H1 (cell line): ENCODE data around the gene ADPRM. TPM values are rescaled to one million over a fixed set of nuclear protein-coding genes. Genes with fewer than 3 reads are reported as not detected.

Experiments used
- CTCF ChIA-PET: fragments of 300-600 bp; sonication (Branson Sonifier 250); formaldehyde crosslinking; loops from one replicate; lab custom pipeline; 2021; ENCODE audit not compliant: partially characterized antibody; lab: Charles Lee
- POLR2A ChIA-PET: fragments of 300-600 bp; sonication (Branson Sonifier 250); formaldehyde crosslinking; loops from one replicate; lab custom pipeline; 2021; ENCODE audit warnings: inconsistent platforms; ENCODE audit not compliant: partially characterized antibody; lab: Charles Lee
- DNase-seq, 2 experiments: peaks; one replicate each; pipeline versions ENCODE4 v3.0.0 to v3.0.0-alpha.2; 2010 to 2022; ENCODE audit warnings: low spot score in 2 of 2, low read depth in 1 of 2, mixed read lengths in 1 of 2
- FAIRE-seq: peaks from 2 replicates; lab custom pipeline; 2011; peaks lifted over from hg19 to GRCh38; lab: Jason Lieb, UNC
- H2AFZ ChIP-seq: 2 replicates; pipeline ENCODE4 v1.8.1; 2012; ENCODE audit warnings: low read length, inconsistent platforms
- H2AK5ac ChIP-seq: 2 replicates; pipeline ENCODE4 v1.6.1; 2013; ENCODE audit warnings: low read depth, low read length
- H2BK120ac ChIP-seq: replicated peaks from 2 replicates; pipeline ENCODE3; 2013; ENCODE audit warnings: low read depth, low read length, inconsistent platforms
- H2BK12ac ChIP-seq: 2 replicates; pipeline ENCODE4 v1.6.1; 2013; ENCODE audit warnings: low read depth, low read length
- H2BK15ac ChIP-seq: 2 replicates; pipeline ENCODE4 v1.6.1; 2013; ENCODE audit warnings: low read length
- H2BK20ac ChIP-seq: 2 replicates; pipeline ENCODE4 v1.6.1; 2013; ENCODE audit warnings: low read length
- H2BK5ac ChIP-seq: 2 replicates; pipeline ENCODE4 v1.6.1; 2013; ENCODE audit warnings: low read depth, low read length
- H3K14ac ChIP-seq: 2 replicates; pipeline ENCODE4 v1.6.1; 2013; ENCODE audit warnings: inconsistent platforms; ENCODE audit not compliant: insufficient read length
- H3K18ac ChIP-seq: 2 replicates; pipeline ENCODE4 v1.6.1; 2013; ENCODE audit warnings: low read length; ENCODE audit errors: extremely low read depth
- H3K23ac ChIP-seq: 2 replicates; pipeline ENCODE4 v1.6.1; 2013; ENCODE audit warnings: inconsistent platforms; ENCODE audit not compliant: insufficient read length
- H3K23me2 ChIP-seq: 2 replicates; pipeline ENCODE4 v1.6.1; 2013; ENCODE audit warnings: low read depth, low read length
- H3K27ac ChIP-seq: 2 replicates; pipeline ENCODE4 v1.6.1; 2011; ENCODE audit warnings: low read depth, low read length, inconsistent platforms
- H3K27me3 ChIP-seq, 4 experiments: replicated peaks in 1 of 4; 1 replicate in 1 of 4; 2 replicates in 3 of 4; pipeline versions ENCODE4 v1.6.1 to v1.8.1; 2011 to 2013; ENCODE audit warnings: low read length in 3 of 4, mild to moderate bottlenecking in 3 of 4, inconsistent platforms in 2 of 4, mixed read lengths in 2 of 4, moderate library complexity in 1 of 4; ENCODE audit not compliant: control insufficient read depth in 3 of 4, insufficient read depth in 3 of 4; ENCODE audit errors: extremely low read depth in 1 of 4
- H3K36me3 ChIP-seq, 4 experiments: 2 replicates each; pipeline versions ENCODE4 v1.6.1 to v1.8.1; 2011 to 2013; ENCODE audit warnings: mild to moderate bottlenecking in 4 of 4, low read length in 3 of 4, moderate library complexity in 2 of 4, control low read depth in 1 of 4, inconsistent platforms in 1 of 4; ENCODE audit not compliant: insufficient read depth in 4 of 4, control insufficient read depth in 2 of 4
- H3K4ac ChIP-seq: replicated peaks from 2 replicates; pipeline ENCODE3; 2013; ENCODE audit warnings: low read length, low read depth, mixed read lengths, inconsistent platforms; ENCODE audit not compliant: insufficient read length
- H3K4me1 ChIP-seq, 4 experiments: replicated peaks in 1 of 4; 1 replicate in 1 of 4; 2 replicates in 3 of 4; pipeline versions ENCODE4 v1.6.1 to v1.8.1; 2011 to 2013; ENCODE audit warnings: low read length in 3 of 4, inconsistent platforms in 2 of 4, mixed read lengths in 1 of 4; ENCODE audit not compliant: insufficient read depth in 4 of 4, control insufficient read depth in 3 of 4
- H3K4me2 ChIP-seq, 2 experiments: 2 replicates each; pipeline versions ENCODE4 v1.6.1 to v1.8.1; 2011 to 2013; ENCODE audit warnings: low read depth in 2 of 2, low read length in 2 of 2, control low read depth in 1 of 2, inconsistent platforms in 1 of 2, mild to moderate bottlenecking in 1 of 2; ENCODE audit not compliant: insufficient read depth in 1 of 2
- H3K4me3 ChIP-seq, 4 experiments: fragments of 200-600, 300-600 bp in 1 of 4; sonication (generic), shearing (Covaris generic), sonication (Bioruptor Twin) in 1 of 4; 2 replicates each; pipeline versions ENCODE4 v1.5.1 to v1.8.1; 2011 to 2016; ENCODE audit warnings: low read length in 4 of 4, low read depth in 3 of 4, control low read depth in 2 of 4, inconsistent platforms in 2 of 4, mild to moderate bottlenecking in 2 of 4, mixed read lengths in 1 of 4, moderate library complexity in 1 of 4; ENCODE audit not compliant: insufficient read depth in 2 of 4; ENCODE audit errors: extremely low read depth in 1 of 4
- H3K56ac ChIP-seq: replicated peaks from 2 replicates; pipeline ENCODE3; 2013; ENCODE audit warnings: low read depth, mild to moderate bottlenecking, mixed read lengths, low read length, inconsistent platforms; ENCODE audit not compliant: insufficient read length
- H3K79me1 ChIP-seq: 2 replicates; pipeline ENCODE4 v1.6.1; 2013; ENCODE audit warnings: low read depth, low read length, control low read depth
- H3K79me2 ChIP-seq, 2 experiments: 2 replicates each; pipeline versions ENCODE4 v1.6.1 to v1.8.1; 2012 to 2013; ENCODE audit warnings: low read length in 2 of 2, mild to moderate bottlenecking in 2 of 2, inconsistent platforms in 1 of 2; ENCODE audit not compliant: insufficient read depth in 2 of 2, control insufficient read depth in 1 of 2
- H3K9ac ChIP-seq, 4 experiments: replicated peaks in 1 of 4; 1 replicate in 1 of 4; 2 replicates in 3 of 4; pipeline versions ENCODE4 v1.6.1 to v1.8.1; 2011 to 2013; ENCODE audit warnings: low read depth in 3 of 4, low read length in 3 of 4, control low read depth in 2 of 4, mild to moderate bottlenecking in 2 of 4, moderate library complexity in 2 of 4, inconsistent platforms in 1 of 4; ENCODE audit errors: extremely low read depth in 1 of 4
- H3K9me3 ChIP-seq, 2 experiments: 2 replicates each; pipeline versions ENCODE4 v1.6.1 to v1.8.1; 2012 to 2013; ENCODE audit warnings: mild to moderate bottlenecking in 2 of 2, moderate library complexity in 2 of 2, control low read depth in 1 of 2, inconsistent platforms in 1 of 2, low read depth in 1 of 2, low read length in 1 of 2, mixed read lengths in 1 of 2; ENCODE audit not compliant: insufficient read depth in 2 of 2
- H4K20me1 ChIP-seq, 2 experiments: replicated peaks in 1 of 2; 2 replicates each; pipeline versions ENCODE3 to v1.8.1; 2011 to 2013; ENCODE audit warnings: inconsistent platforms in 2 of 2, low read length in 2 of 2, mild to moderate bottlenecking in 1 of 2; ENCODE audit not compliant: insufficient read depth in 2 of 2, control insufficient read depth in 1 of 2
- H4K5ac ChIP-seq: 2 replicates; pipeline ENCODE4 v1.6.1; 2013; ENCODE audit warnings: low read length, low read depth, mixed read lengths, inconsistent platforms; ENCODE audit not compliant: insufficient read length
- H4K8ac ChIP-seq: 2 replicates; pipeline ENCODE4 v1.8.0; 2013; ENCODE audit warnings: mild to moderate bottlenecking, moderate library complexity, low read length, inconsistent platforms; ENCODE audit not compliant: insufficient read depth; ENCODE audit errors: extremely low read depth
- H4K91ac ChIP-seq: replicated peaks from 2 replicates; pipeline ENCODE3; 2013; ENCODE audit warnings: low read length, mixed read lengths, inconsistent platforms; ENCODE audit not compliant: insufficient read length
- SIRT6 ChIP-seq: IDR thresholded peaks from one replicate; pipeline ENCODE4 v1.7.1; 2012; ENCODE audit warnings: low read length, inconsistent platforms
- WGBS, 2 experiments: shearing (Covaris generic) in 1 of 2; methylation state at CpG; one replicate each; pipeline versions ENCODE4 v1.1.6 to v1.1.7; 2013 to 2015; ENCODE audit warnings: low lambda C conversion rate in 2 of 2, mixed read lengths in 2 of 2, inconsistent platforms in 1 of 2, low coverage in 1 of 2, missing lambda C conversion rate in 1 of 2; ENCODE audit not compliant: insufficient replicate concordance in 2 of 2, insufficient coverage in 1 of 2, insufficient read length in 1 of 2; ENCODE audit errors: extremely low coverage in 1 of 2, missing lambda C conversion rate in 1 of 2; 5-methylcytosine and 5-hydroxymethylcytosine counted together
- polyA plus RNA-seq, 7 experiments: library from polyadenylated mRNA; depleted of rRNA in 3 of 7; stranded (reverse) in 5 of 7; unstranded in 2 of 7; fragments of >200 nt in 5 of 7; fragments of 200-250 nt in 2 of 7; gene quantifications; 1 replicate in 5 of 7; 2 replicates in 1 of 7; 4 replicates in 1 of 7; pipeline versions ENCODE4 v1.2.1 to v1.2.3, GENCODE V29; 2011 to 2013; ENCODE audit warnings: missing spikeins in 2 of 7, mixed read lengths in 2 of 7
- total RNA-seq: library from RNA; stranded (reverse); fragmentation: NEBNext Ultra II Directional; extraction: Animal tissue kit (Norgen Biotek cat#: 25700); gene quantifications from 2 replicates; pipeline ENCODE4 v1.2.1, GENCODE V29; 2021

Gene ADPRM
- total and polyA plus RNA-seq, 2 of the 8 experiments (the other 6 are each of a cell fraction or from before 2014, with no cell fraction given) = 6.7 to 7.9 TPM

DNA sequence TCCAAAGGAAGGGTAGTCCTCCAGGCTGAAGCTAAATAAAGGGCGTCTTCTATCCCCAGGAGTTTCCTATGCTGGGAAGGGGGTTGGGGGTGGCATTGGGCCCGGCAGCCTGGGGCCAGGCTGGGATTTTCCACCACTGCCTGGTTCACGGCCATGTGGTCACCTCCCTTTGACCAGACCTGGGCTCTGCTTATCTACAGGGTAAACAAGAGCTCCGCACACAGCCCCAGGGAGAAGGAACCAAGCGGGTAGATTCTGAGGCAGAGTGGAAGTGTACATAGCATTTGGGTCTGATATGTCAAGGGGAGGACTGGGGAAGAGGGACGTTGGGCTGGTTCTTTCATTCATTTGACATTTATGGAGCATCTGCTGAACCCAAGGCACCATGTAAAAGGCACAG, 59.7 kb downstream of the ADPRM start:
- Histone ChIP-seq H3K4me2 (no peak overlapping the region; a peak in 1 of 4 replicates), H2BK15ac (no peak overlapping the region), H3K27me3 (no peaks in the 10 kb centered on the region), H4K5ac (no peak overlapping the region), H2AK5ac (no peak overlapping the region), H3K4me3 (no peak overlapping the region), H3K23me2 (peaks cover 4% of the 10 kb centered on the region; the same call in 1 of the 2 replicates), H3K18ac (no peak overlapping the region), H3K79me1 (no peaks in the 10 kb centered on the region), H3K23ac (no peak overlapping the region), H3K56ac (no peak overlapping the region), H2BK5ac (no peak overlapping the region), H3K36me3 (no peaks in the 10 kb centered on the region), H2BK20ac (0 out of 2 replicates have a peak overlapping the region, but pooled peaks have one; percentile 18), H3K4me1 (peaks cover 9 to 20% (median 14%) of the 10 kb centered on the region in 4 experiments), H4K20me1 (no peaks in the 10 kb centered on the region), H3K14ac (no peak overlapping the region), H3K9ac (no peak overlapping the region), H2BK12ac (no peak overlapping the region), H4K8ac (no peak overlapping the region), H3K9me3 (no peaks in the 10 kb centered on the region), H3K27ac (no peak overlapping the region), H4K91ac (no peak overlapping the region), H2BK120ac (no peak overlapping the region), H3K4ac (no peak overlapping the region), H3K79me2 (no peaks in the 10 kb centered on the region), H2AFZ (no peak overlapping the region)
- ChIA-PET CTCF (interaction anchor here (1.6 to 4.0 kb wide), 3 partner anchors 16 to 86 kb away, joined by 5 to 29 read pairs (median 19); no protein-coding TSS in a partner anchor), POLR2A (interaction anchor here (1.1 kb wide), 1 partner anchor 86 kb away, joined by 4 read pairs; no protein-coding TSS in a partner anchor)
- no peak for TF ChIP-seq SIRT6
- 87% methylated on average over 6 of the region's 6 CpGs; no CpG with 5 or more reads in 1 of the 2 experiments for WGBS, 2 experiments
- FAIRE-seq (no peak), DNase-seq (no peak)
